K562 (cell line): ENCODE measurements around the gene ERBB3. TPM values are rescaled to one million over a fixed set of nuclear protein-coding genes. Genes with fewer than 3 reads are reported as not detected.

Source experiments
- ATF1 ChIP-seq, 2 experiments: fragments of 450-650 bp in 1 of 2; IDR thresholded peaks; 2 replicates each; pipeline ENCODE4 v1.6.1; 2016; ENCODE audit warnings: missing compliant biosample characterization in 1 of 2, missing genetic modification characterization in 1 of 2
- CREBBP ChIP-seq: IDR thresholded peaks from one replicate; pipeline ENCODE4 v1.6.1; 2012; ENCODE audit warnings: low read depth, mild to moderate bottlenecking, control low read depth, inconsistent platforms, low read length
- EP300 ChIP-seq: IDR thresholded peaks from 2 replicates; pipeline ENCODE4 v1.6.1; 2012; ENCODE audit warnings: low read length, improper control_type of control experiment
- FOXO4 ChIP-seq: fragments of 450-650 bp; formaldehyde crosslinking; IDR thresholded peaks from 2 replicates; pipeline ENCODE4 v1.4.0; 2020; ENCODE audit warnings: mild to moderate bottlenecking, moderate library complexity
- HDAC1 ChIP-seq, 2 experiments: fragments of 450-650 bp; IDR thresholded peaks; 2 replicates each; pipeline ENCODE4 v1.6.1; 2016 to 2017; ENCODE audit warnings: inconsistent platforms in 1 of 2, mild to moderate bottlenecking in 1 of 2, moderate library complexity in 1 of 2
- HDAC2 ChIP-seq: fragments of 450-650 bp; IDR thresholded peaks from 2 replicates; pipeline ENCODE4 v1.6.1; 2016; ENCODE audit warnings: mild to moderate bottlenecking
- MECOM ChIP-seq: fragments of 250-450 bp; sonication (Bioruptor Pico); IDR thresholded peaks from 2 replicates; pipeline ENCODE4 v1.8.0; 2022; ENCODE audit warnings: inconsistent platforms
- MTA1 ChIP-seq: fragments of 450-650 bp; IDR thresholded peaks from 2 replicates; pipeline ENCODE4 v1.6.1; 2017; ENCODE audit warnings: borderline replicate concordance
- NCOA1 ChIP-seq: fragments of 450-650 bp; IDR thresholded peaks from 2 replicates; pipeline ENCODE4 v1.6.1; 2016; ENCODE audit warnings: low read depth
- NFRKB ChIP-seq: fragments of 450-650 bp; IDR thresholded peaks from 2 replicates; pipeline ENCODE4 v1.6.1; 2016; ENCODE audit warnings: low read depth
- SAP30 ChIP-seq: fragments of 200-600 bp; sonication (generic); IDR thresholded peaks from 2 replicates; pipeline ENCODE4 v1.6.1; 2012; ENCODE audit warnings: borderline replicate concordance, low read depth, mild to moderate bottlenecking, moderate library complexity, low read length, control low read depth, inconsistent platforms; ENCODE audit not compliant: insufficient read depth, poor library complexity, severe bottlenecking
- SIX5 ChIP-seq, 2 experiments: IDR thresholded peaks; 2 replicates each; pipeline ENCODE4 v1.6.1; 2011; ENCODE audit warnings: low read length in 2 of 2, borderline replicate concordance in 1 of 2, low read depth in 1 of 2, mild to moderate bottlenecking in 1 of 2, moderate library complexity in 1 of 2; ENCODE audit not compliant: insufficient read depth in 1 of 2
- TCFL5 ChIP-seq: fragments of 250-450 bp; sonication (Bioruptor Pico); conservative IDR thresholded peaks from 2 replicates; pipeline ENCODE4 v1.6.1; 2021; ENCODE audit warnings: mild to moderate bottlenecking, moderate library complexity, matching md5 sums
- TOE1 ChIP-seq, 2 experiments: fragments of 450-650 bp in 1 of 2; sonication (generic) in 1 of 2; formaldehyde crosslinking in 1 of 2; IDR thresholded peaks; 2 replicates each; pipeline versions ENCODE4 v1.7.1 to v1.8.0; 2016 to 2022; ENCODE audit warnings: borderline replicate concordance in 2 of 2, mild to moderate bottlenecking in 2 of 2, antibody characterized with exemption in 1 of 2, inconsistent platforms in 1 of 2, low read depth in 1 of 2, missing genetic modification reagents in 1 of 2, moderate library complexity in 1 of 2
- YBX1 ChIP-seq: fragments of 450-650 bp; IDR thresholded peaks from 2 replicates; pipeline ENCODE4 v1.7.1; 2016; ENCODE audit warnings: mild to moderate bottlenecking
- ZNF609 ChIP-seq: sonication (generic); formaldehyde crosslinking; IDR thresholded peaks from 2 replicates; pipeline ENCODE4 v1.8.1; 2023; ENCODE audit warnings: missing genetic modification reagents, mild to moderate bottlenecking, borderline replicate concordance
- ZNF717 ChIP-seq: fragments of 250-450 bp; sonication (Bioruptor Pico); IDR thresholded peaks from 2 replicates; pipeline ENCODE4 v1.5.0; 2021
- ZZZ3 ChIP-seq: fragments of 450-650 bp; IDR thresholded peaks from 2 replicates; pipeline ENCODE4 v1.6.1; 2016; ENCODE audit warnings: antibody characterized with exemption, mild to moderate bottlenecking, moderate library complexity
- polyA plus RNA-seq, 8 experiments: library from polyadenylated mRNA; depleted of rRNA in 4 of 8; stranded (reverse) in 5 of 8; unstranded in 3 of 8; fragments of >200 nt; fragmentation: Nextera tagmentation in 2 of 8; fragmentation: Illumina TruSeq in 1 of 8; extraction: Ambion mirVana in 2 of 8; extraction: Trizol in 1 of 8; gene quantifications; 2 replicates each; pipeline versions ENCODE4 v1.2.1 to v1.2.3, GENCODE V29; 2011 to 2014; ENCODE audit warnings: inconsistent platforms in 1 of 8, missing spikeins in 1 of 8
- total RNA-seq, 7 experiments: library from RNA; depleted of rRNA in 6 of 7; stranded (reverse); fragments of >200 nt in 6 of 7; fragmentation: Illumina TruSeq in 2 of 7; extraction: Trizol in 2 of 7; gene quantifications; 2 replicates each; pipeline versions ENCODE4 v1.2.1 to v1.2.3, GENCODE V29; 2011 to 2021; ENCODE audit warnings: low replicate concordance in 1 of 7
- TF ChIP-seq, protein P1 (sequence below): fragments of 450-650 bp; IDR thresholded peaks from 2 replicates; pipeline ENCODE4 v1.6.1; 2016; ENCODE audit warnings: antibody characterized with exemption

ERBB3 gene
- total and polyA plus RNA-seq, 9 of the 15 experiments (the other 6 are each of a cell fraction or from before 2014, with no cell fraction given), result 1.5 to 5.4 (median 3.8) TPM

GRCh38 chr12:56117778-56118687 lies 38.1 kb downstream of the ERBB3 start, which contains the start of gene ZC3H10 (continued):
- TF ChIP-seq ATF1 (CRISPR knock-in tag; IDR thresholded peaks at IDR 0.05), result peak; percentile 75
- TF ChIP-seq ATF1 (tag; IDR thresholded peaks at IDR 0.05), result peak; percentile 99
- no peak for TF ChIP-seq YBX1
- TF ChIP-seq TCFL5 (CRISPR knock-in tag), result no peak
- peak; percentile 49; the same call in 1 of the 2 replicates for TF ChIP-seq ZNF717 (CRISPR knock-in tag)
- TF ChIP-seq NCOA1, result peak; percentile 58; the same call in 1 of the 2 replicates
- TF ChIP-seq HDAC1 (IDR thresholded peaks at IDR 0.05), result peak in 1 of 2 experiments; percentile 76; a peak in 2 of 4 replicates
- TF ChIP-seq TOE1 (IDR thresholded peaks at IDR 0.05; ENCODE audit: borderline replicate concordance), result peak; percentile 44; the same call in 1 of the 2 replicates
- peak; percentile 84 for TF ChIP-seq TOE1 (CRISPR knock-in tag; IDR thresholded peaks at IDR 0.05; ENCODE audit: borderline replicate concordance, low read depth)
- TF ChIP-seq HDAC2, result no peak
- TF ChIP-seq MECOM (CRISPR knock-in tag), result no peak
- peak; percentile 35 for TF ChIP-seq SAP30
- peak; percentile 29 to 36; a peak in 2 of 4 replicates for TF ChIP-seq SIX5 (IDR thresholded peaks at IDR 0.05; ENCODE audit: borderline replicate concordance in 1 of 2, insufficient read depth in 1 of 2, low read depth in 1 of 2, low read length in 2 of 2)
- TF ChIP-seq MTA1, result no peak; the same call in 1 of the 2 replicates
- 0 out of 2 replicates have a peak, but pooled peaks have one; percentile 18 for TF ChIP-seq NFRKB
- TF ChIP-seq EP300, result peak; percentile 69
- TF ChIP-seq FOXO4, result peak; percentile 55; the same call in 1 of the 2 replicates
- TF ChIP-seq, protein P1, sequence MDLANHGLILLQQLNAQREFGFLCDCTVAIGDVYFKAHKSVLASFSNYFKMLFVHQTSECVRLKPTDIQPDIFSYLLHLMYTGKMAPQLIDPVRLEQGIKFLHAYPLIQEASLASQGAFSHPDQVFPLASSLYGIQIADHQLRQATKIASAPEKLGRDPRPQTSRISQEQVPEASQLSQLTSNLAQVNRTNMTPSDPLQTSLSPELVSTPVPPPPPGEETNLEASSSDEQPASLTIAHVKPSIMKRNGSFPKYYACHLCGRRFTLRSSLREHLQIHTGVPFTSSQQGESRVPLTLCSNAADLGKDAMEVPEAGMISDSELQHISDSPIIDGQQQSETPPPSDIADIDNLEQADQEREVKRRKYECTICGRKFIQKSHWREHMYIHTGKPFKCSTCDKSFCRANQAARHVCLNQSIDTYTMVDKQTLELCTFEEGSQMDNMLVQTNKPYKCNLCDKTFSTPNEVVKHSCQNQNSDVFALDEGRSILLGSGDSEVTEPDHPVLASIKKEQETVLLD, result 0 out of 2 replicates have a peak, but pooled peaks have one; percentile 36
- TF ChIP-seq ZNF609 (CRISPR knock-in tag), result peak; percentile 96; the same call in 1 of the 2 replicates
- TF ChIP-seq ZZZ3, result peak; percentile 73; the same call in 1 of the 2 replicates
- TF ChIP-seq CREBBP, result no peak
